Iris pigment epithelial cell (primary cell): ENCODE measurements around the gene COL4A1.
A peak's percentile ranks its signal among the peaks of the same experiment; 100 is the strongest.

Experiments
- DNase-seq: peaks from one replicate; pipeline ENCODE4 v3.0.0-alpha.2; 2011; ENCODE audit warnings: low read depth

The COL4A1 gene

DNA sequence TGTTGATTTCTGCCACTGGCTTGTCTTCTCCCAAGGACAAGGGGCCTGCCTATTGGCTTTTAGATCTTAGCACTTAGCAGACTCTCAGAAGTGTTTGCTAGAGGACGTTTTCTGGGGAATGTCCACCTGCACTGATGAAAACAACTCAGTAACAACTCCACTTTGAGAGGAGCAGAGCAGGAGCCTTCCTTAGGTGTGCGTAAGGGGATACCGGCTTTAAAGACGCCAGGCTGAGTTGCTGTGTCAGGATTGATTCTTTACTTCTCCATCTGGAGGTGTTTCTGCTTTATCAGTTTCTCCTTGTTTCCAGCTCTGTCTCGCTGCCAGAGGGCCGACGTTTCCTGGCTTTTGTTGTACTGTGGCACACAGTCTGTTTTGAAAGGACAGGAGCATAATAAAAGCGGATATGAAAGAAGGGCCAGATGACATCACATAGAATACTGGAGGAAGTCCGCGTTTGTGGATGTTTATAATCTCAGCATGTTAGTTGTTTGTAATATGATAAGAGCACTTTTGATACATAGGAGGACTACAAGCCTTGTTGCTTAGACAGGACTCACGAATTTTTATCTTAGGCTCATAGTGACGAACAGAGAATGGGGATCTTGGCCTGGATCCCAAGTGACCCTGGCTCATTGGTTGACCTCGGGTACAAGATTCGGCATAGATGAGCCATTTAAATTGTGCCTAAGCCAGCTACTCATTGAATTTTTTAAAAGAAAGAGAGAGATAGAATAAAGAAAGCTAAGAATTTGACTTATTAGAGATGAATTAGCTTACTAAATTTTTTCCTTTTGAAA lies 34.7 kb upstream of the COL4A1 start:
- DNase-seq = peak; percentile 89

DNA sequence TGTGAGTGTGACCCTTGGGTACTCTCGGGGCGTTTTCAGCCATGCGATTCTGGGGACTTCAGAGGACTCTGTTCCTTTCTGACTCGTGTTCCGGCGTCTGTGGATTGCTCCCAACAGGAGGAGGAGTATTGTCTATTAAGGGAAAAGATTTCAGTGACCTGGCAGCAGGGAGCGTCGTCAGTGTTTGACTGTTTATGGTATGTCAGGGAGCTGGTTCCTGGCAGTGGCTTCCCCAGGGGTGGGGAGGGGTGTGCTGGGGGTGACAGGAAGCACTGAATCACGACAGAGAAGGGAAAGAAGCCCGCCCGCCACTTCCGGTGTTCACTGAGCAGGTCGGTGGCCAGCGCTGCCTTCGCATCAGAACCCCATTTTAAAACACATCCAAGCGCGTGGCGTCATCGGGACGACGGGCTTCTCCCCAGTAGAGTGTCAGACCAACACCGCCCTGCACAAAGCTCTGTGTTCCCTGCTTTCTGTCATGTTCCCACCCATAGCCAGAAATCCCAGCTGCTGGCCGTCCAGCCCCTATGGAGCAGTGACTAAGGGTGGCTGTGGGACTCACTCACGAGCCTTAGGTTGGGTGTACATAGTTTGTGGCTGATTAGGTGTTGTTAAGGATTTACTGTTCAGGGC lies 34.0 kb upstream of the COL4A1 start:
- peak; percentile 84 for DNase-seq

DNA sequence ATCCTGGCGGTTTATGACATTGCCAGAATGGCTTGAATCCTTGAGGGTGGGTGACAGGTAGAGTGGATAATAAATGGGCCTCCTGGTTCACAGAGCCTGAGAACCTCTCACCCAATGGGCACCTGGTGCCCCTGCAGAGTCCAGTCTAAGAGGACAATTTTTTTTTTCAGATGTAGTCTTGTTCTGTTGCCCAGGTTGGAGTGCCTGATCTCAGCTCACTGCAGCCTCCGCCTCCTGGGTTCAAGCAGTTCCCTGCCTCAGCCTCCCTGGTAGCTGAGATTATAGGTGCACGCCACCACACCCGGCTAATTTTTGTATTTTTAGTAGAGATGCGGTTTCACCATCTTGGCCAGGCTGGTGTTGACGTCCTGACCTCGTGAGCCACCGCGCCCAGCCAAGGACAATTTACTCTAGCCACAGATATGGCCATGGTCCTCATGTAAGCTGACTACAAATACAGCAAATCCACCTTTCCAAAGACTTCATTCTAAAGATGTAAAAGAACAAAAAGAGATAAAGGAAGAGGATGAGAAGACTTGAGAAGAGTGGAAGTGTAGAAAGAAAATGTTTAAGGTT lies 33.1 kb upstream of the COL4A1 start:
- DNase-seq = no peak

DNA sequence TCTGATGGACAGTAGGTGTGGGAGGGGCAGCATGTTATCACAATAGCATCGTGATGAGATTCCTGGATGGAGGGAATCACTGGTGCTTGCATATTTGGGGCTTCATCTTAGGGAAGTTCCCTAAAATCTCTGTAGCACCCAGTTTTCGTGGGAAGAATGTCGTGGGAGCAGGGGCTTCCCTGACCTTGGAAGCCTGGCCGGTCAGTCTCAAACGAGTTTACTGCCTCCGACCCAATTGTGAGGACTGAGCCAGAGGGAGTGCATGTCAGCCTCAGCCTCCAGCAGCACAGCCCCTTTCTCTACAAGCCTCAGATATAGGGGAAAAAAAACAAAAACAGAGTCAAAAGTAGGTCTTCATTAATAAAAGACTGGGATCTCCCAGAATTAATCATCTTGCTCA lies 32.3 kb upstream of the COL4A1 start:
- no peak for DNase-seq

DNA sequence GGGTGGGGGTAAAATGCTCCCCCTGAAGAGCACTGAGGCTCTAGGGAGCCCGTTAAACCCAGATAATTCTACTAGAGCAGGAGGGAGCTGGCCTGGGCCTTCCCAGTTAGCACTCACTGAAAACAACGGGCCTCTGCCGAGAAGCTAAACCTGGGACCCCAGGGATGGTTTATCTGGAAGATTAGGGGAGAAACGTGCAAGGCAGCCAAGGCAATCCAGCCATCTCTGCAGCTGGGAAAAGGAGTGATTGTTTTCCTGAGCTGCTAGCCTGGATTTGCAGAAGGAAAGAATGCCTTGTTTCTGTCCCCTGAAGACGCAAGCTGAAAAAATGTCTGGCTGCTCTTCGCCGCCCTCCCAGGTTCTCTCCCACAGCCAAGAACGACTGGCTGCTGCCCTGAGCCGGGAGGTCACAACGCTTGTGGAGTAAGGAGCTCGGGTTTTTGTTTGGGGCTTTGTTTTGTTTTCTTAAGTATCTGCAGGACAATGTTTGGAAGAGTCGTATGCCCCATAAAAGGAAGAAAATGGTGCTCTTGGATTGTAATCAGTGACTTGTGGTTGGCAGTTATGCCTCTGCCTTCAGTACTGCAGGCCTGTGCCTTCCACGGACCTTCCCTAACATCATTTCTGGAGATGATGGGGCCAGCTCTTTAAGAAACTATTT lies 31.6 kb upstream of the COL4A1 start:
- peak; percentile 81 for DNase-seq

DNA sequence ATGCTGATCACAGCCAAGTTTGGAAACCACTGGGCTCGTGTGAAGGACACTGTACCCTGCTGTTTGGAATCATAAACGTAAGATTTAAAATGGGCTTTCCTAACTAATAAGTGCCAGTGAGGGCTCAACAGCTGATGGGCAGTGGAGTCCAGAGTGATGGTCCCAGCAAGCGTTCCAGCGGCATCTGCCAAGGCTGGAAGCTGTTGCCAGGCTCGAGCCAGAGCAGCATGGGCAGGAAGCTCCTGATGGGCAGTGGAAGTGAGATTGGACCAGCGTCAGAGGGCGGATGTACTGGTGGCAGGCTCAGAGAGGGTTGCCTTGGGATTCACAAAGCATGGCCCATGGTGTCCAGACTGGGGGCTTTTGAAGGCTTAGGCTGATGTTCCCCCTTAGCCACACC lies 30.3 kb upstream of the COL4A1 start:
- no peak for DNase-seq

DNA sequence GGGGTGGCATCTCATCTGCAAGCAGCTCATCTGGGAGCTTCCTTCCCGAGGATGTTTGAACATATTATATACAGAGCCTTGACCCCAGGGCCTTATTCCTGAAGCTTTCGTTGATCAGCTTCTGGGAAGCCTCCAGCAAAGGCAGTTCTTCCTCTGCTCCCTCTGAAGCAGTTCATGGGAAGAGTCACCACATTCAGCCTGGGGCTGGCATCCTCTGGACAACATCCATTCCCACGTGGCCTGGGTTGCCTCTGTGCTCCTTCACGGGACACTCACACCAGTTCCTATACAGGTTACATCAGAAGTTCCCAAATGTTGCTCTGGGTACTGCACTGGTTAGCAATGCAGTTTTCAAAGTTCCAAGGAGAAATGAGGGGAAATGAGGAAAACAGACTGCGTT lies 29.7 kb upstream of the COL4A1 start:
- DNase-seq = no peak

DNA sequence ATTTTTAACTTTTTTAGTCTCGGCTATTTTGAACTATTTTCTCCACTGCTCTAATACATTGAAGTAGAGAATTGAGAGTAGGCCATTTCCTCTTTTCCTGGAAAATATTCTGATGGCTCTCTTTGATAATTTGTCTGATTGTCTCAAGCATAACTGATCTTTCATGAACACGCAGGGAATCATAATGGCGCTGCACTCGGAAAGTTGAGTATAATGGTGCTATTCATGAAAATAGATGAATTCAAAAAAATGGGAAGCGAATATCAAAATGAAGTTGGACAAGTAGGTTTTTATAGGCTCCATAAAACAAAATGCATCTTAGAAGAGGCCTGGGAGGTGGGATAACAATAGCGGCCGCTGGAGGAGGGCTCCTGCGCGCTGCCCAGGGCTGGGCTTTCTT lies 29.2 kb upstream of the COL4A1 start:
- DNase-seq = no peak

DNA sequence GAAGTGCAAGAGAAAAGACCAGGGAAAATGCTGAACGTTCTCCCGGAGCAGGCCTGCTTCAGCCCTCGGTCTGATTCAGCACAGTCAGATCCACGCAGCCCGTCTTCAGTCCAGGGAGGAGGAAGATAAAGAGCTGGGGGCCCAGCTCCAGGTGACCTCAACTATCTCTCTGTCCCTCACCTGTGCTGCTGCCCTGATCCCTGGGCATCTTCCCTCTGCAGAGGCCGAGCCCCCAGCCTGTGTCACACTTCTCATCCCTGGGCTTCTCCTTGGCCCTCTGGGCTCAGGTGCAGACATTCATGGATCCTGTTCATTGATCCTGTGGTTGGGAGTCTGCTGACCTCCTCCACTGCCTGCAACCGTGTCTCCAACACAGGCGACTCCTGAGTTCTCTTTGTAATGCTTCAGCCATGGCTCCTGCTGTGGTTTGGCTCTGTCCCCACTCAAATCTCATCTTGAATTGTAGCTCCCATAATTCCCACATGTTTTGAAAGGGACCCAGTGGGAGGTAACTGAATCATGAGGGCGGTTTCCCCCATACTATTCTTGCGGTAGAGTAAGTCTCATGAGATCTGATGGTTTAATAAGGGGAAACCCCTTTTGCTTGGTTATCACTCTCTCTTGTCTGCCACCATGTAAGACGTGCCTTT lies 28.0 kb upstream of the COL4A1 start:
- DNase-seq = no peak

DNA sequence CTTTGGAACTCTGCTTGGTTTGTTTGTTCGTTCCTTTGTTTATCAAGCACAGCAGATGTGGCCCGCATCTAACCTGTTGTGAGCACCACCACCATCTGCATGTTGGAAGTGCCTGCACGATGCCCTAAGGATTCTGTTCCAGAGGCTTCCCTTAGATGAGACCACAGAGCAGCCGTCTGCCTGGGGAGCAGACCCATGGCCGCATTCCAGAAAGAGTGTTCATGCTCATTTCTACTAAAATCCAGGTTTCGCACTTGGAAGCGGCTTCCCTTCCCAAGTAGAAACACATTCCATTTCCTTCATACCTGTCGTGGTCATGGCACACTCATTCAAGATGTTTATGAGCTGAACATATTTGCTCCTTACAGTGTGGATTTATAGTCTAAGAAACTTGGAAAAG lies 27.3 kb upstream of the COL4A1 start:
- peak; percentile 59 for DNase-seq

DNA sequence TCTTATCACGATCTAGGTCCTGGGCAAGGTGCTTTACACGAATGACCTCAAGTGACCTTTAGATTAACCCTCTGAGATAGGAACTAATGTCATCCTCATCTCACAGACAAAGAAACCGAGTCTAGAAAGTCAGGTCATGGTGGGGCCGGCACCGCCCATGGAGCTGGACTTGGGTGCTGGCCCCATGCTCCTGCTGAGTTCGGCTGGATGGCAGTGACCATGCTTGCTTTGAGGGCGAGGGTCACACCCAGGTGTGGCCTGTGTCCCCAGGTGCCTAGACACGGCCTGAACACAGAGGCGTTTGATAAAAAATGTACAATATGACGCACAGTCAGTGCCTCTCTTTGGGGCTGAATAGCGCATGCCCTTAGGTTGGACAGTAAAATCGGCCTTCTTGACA lies 26.9 kb upstream of the COL4A1 start:
- DNase-seq = no peak

DNA sequence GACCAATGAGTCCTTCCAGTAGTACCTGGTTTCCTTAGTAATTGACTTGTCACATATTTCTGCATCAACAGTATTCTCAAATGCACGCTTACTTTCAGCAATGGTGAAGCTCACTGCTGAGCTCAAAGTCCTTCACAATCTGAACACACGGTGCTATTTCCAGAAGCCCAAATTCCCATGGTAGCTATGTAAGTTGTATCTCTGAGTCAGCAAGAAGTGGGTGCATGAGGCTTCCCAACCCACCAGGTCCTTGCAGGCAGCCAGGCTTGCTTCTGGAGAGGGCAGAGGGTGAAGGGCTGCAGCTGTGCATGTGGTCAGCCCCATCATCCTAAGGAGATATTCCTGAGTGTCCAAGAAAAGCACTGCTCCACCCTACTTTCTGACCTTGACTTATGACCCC lies 25.8 kb upstream of the COL4A1 start:
- DNase-seq = no peak

DNA sequence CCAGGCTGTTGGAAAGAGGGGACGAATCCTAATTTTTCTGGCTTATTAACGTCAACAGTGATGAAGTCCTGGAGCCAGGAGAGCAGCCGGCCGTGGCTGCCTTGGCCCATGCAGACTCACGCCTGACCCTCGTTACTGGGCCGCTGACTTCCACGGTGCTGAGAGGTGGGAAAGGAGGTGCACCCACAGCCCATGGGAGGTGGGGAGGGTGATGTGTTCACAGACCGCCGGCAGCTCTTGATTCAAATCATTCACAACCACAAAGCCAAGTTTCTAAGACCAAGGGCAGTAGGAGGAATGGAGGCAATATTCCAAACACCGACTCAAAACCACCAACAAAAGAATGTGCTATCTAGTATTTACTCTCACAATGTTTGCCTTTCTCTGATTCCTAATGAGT lies 24.4 kb upstream of the COL4A1 start:
- peak; percentile 83 for DNase-seq

DNA sequence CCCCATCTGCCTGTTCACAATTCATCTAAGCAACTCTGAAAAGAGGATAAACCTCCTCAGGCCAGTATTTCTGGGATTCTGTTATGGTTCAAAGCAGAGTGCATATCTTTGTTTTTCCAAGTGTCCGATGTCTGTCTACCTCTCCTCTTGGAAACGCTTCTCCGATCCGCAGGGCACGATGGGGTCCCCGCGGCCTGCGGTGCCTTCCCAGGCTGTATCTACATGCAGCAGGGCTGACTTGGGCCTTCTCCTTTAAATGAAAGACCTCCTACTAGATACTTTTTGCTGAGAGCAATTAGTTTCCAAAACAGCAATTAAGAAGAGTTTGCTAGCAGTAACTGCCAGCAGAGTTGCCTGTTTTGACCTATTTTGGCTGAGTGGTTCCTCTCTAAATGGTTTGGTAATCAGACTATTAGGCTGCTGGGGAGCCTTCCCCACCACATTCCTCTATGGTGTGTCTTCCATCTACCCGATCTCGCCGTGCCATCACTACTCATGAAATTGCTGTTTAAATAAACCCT lies 23.6 kb upstream of the COL4A1 start:
- peak; percentile 74 for DNase-seq

DNA sequence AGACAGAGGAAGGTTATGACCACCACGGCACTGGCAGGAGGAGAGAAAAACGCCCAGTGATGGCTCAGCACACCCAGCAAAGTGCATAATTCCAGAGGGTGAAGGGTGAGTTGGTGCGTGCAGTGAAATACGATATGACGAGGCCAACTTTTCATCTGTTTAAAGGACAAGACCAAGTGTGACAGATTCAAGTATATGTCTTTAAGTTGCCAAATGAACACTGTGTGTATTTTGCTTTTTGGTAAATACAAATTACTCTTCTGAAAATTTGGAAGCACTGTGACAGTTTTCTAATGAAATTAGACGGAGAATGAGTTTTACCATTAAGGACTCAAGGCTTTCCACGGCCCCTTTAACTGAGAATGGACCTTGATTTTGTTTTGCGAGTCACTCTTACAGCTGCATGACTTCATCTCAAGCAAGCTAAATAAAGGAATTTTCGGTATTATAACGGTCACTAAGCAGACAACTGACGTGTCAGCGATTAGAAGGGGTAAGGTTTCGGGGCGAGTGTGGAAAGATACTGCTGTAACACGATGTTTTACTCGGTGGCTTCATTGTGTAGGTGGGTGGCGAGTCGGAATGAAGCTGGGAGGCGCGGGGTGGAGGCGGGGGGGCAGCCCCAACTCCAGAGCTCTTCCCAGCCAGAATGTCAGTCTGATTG lies 23.0 kb upstream of the COL4A1 start:
- DNase-seq = peak; percentile 77

DNA sequence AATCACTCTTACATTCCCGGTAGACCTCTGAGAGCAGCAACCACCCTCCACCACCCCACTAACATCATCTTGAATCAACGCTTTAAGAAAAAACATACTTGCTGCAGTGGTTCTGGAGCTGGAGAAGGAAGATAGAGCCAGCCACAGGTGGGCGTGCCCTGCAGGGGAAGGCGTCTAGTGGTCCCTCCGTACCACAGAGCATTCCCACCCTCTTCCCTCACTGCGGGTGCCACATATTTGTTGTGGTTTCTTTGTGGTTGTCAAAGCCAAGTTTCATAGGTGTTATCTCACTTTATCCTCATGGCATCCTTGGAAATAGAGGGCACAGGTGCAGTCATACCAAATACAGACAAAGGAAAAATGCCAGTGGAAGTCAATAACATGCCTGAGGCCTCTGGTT lies 22.3 kb upstream of the COL4A1 start:
- no peak for DNase-seq

DNA sequence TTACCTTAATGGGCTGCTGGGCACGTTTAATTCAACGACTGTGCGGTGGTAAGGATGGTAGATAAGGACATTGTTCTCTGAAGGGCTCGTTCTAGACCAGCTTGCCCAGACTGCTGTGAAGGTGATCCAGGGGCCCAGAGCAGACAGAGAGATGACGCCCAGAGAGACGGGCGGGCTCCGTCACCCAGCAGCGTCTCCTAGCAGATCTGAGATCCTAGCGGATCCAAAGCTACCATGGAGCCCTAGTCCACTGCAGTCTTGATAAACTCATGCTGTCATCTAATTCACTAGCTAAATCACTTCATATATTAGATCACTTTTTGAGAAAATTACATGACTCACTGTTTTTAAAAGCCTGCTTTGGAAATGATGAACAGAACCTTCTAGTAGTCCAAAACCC lies 21.6 kb upstream of the COL4A1 start:
- no peak for DNase-seq

DNA sequence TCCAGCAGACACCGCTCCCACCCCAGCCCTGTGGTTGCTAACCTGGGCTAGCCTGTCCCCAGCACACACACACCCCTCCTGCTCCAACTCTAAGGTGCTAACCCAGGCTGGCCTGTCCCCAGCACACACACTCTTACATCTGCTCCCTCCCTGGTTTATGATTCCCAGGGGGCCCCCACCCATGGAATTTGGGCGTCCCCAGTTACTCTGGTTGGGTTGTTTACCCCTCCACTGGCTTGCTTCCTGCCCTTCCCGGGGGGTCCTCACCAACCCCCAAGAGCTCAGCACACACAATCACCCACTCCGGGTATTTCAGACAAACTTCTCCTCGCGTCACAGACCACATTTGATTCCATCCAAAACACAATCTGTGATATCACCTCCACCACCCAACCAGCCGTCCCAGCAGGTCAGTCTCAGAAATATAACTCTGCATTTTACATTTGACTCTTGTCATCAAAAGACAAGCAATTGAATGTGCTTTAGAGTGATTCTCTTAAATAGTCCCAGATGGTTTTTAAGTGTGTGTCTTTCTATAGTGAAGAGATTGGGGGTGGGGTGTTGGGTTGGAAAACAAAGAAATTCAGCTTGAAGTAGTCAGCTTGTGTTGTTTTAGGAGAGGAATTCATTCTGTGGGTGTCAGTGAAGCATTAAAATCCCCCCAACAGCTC lies 20.2 kb upstream of the COL4A1 start:
- DNase-seq = peak; percentile 58

DNA sequence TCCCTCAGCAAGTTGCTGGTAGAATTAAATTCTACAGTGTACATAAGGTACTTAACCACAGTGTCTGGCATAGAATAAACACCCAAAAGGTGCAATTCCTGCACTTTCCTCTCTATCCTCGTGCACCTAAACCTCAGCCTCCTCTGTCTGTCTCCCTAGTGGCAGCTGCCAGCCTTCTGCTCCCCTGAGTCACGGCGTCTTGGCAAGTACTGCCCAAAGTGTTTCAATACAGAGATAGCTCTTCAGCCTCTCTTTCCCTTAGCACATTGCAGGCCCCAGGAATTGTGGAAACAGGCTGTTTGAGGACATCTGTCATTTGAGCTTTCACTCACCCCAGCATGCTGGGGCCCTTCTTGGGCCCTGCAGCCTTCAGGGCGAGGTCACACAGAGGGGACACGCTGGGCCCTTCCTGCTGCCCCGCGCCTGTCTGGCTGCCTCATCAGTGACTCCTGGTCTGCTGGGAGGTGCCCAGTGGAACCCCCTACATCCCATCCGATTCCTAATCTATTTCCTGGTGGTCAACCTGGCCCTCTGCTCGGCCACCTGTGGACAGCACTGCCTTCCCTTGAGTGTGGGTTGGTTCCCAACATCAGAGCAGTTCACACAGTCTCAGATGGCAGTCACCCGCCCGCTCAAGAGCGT lies 19.4 kb upstream of the COL4A1 start:
- no peak for DNase-seq

DNA sequence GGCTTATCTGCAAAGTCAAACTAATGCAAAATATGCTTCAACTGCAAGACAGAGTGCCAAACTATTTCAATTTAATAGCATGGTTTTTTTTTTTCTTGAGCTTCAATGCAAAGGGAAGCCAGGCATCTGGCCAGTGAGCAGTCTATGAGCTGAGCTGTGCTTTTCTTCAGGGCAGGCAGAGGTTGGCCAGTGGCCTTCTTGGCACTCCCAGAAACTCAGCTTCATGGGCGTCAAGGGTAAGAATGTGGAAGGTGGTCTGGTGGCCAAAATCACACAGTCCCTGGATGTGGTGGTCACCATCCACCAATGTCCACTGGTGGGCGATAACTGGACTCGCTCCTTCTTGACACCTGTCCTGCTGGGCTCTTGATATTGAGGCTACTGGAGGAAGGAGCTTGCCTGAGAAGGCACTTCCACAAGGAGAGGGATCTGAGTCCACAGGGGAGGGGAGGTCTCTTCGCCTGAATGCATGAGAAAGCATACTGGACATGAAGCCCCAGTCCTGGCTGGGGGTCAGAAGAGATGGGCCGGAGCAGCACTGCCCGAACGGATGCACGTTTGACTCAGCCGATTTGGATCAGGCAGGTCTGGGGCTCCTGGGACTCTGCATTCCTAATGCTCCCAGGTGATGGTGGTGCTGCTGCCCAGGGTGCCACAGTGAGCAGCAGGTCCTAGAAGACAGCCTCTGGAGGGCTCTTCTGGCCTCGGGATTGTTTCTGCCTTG lies 17.2 kb upstream of the COL4A1 start:
- DNase-seq = no peak
